Measurements from ENCODE around the gene EVC.

The EVC gene

GRCh38 chr4:5709207-5709575 is 1.8 kb upstream of the EVC start:
- no peak for TF ChIP-seq SIN3A (IDR thresholded peaks at IDR 0.05; ENCODE audit: borderline replicate concordance, insufficient read depth, low read length)
- no peak for TF ChIP-seq REST (IDR thresholded peaks at IDR 0.05; ENCODE audit: insufficient read depth in 1 of 2, low read depth in 2 of 2, low read length in 2 of 2)
- TF ChIP-seq TAF1 (IDR thresholded peaks at IDR 0.05; ENCODE audit: borderline replicate concordance, insufficient read depth, low read length), result no peak
- TF ChIP-seq FOXP2 (optimal IDR thresholded peaks at IDR 0.05; ENCODE audit: borderline replicate concordance, extremely low read depth, extremely low read length, insufficient read depth), result no peak
- TF ChIP-seq POLR2AphosphoS5 (IDR thresholded peaks at IDR 0.05; ENCODE audit: low read depth, low read length), result no peak

GRCh38 chr4:5710065-5710960 is 688 bp upstream of the EVC start:
- TF ChIP-seq REST (IDR thresholded peaks at IDR 0.05; ENCODE audit: insufficient read depth in 1 of 2, low read depth in 2 of 2, low read length in 2 of 2) (no peak), SIN3A (IDR thresholded peaks at IDR 0.05; ENCODE audit: borderline replicate concordance, insufficient read depth, low read length) (no peak), FOXP2 (optimal IDR thresholded peaks at IDR 0.05; ENCODE audit: borderline replicate concordance, extremely low read depth, extremely low read length, insufficient read depth) (no peak), TAF1 (IDR thresholded peaks at IDR 0.05; ENCODE audit: borderline replicate concordance, insufficient read depth, low read length) (no peak), POLR2AphosphoS5 (IDR thresholded peaks at IDR 0.05; ENCODE audit: low read depth, low read length) (no peak)

DNA sequence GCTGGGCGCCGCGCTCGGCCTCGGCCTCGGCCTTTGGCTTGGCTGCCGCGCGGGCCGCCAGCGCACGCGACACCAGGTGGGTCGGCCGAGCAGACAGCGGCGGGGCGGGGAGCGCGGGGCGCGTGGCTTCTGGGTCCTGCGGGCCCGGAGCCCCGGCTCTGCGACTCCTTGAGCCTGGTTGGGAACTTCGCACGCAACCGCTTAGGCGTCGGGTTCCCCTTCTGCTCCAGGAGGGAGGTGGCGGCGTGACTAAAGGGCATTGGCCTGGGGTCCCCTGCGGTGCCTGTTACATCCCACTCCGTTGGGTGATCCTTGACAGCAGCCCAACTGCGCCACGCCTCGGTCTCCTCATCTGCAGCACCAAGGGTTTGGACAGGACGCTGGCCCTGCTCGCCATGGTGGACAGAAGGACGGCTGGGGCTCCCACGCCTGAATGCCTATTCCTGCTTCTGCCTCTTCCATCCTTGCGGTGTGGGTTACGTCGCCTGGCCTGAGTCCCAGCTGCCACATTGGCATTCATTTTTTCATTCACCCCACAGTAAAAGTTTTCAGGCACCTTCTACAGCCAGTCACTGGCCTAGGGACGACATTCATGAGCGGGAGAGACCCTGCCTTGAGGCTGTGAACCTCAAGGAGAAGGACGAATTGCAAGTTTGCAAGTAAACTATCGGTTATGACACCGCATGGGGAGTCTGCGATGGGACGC is 631 bp downstream of the EVC start:
- TF ChIP-seq REST (IDR thresholded peaks at IDR 0.05; ENCODE audit: insufficient read depth in 1 of 2, low read depth in 2 of 2, low read length in 2 of 2), result no peak
- no peak for TF ChIP-seq SIN3A (IDR thresholded peaks at IDR 0.05; ENCODE audit: borderline replicate concordance, insufficient read depth, low read length)
- peak; percentile 20 for TF ChIP-seq FOXP2 (optimal IDR thresholded peaks at IDR 0.05; ENCODE audit: borderline replicate concordance, extremely low read depth, extremely low read length, insufficient read depth)

DNA sequence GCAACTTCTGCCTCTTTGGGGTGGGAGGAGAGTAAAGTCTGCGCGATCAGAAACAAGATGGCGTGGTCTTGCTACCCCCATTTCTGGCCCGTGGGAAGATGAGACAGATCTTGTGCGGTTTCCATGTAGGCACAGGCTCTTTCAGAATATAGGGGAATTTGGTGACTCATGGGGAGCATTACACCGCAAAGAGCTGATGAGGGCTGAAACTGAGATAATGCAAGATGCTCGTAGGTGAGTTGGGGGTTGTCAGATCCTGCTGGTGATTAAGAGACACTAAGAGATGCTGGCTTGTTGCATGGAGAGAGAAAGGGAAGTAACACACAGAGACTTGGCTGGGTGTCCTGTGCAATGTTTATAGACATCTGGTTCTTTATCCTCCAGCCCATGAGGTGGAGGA is 1.5 kb downstream of the EVC start:
- TF ChIP-seq TAF1 (IDR thresholded peaks at IDR 0.05; ENCODE audit: borderline replicate concordance, insufficient read depth, low read length), result no peak
- no peak for TF ChIP-seq REST (IDR thresholded peaks at IDR 0.05; ENCODE audit: insufficient read depth in 1 of 2, low read depth in 2 of 2, low read length in 2 of 2)
- no peak for TF ChIP-seq SIN3A (IDR thresholded peaks at IDR 0.05; ENCODE audit: borderline replicate concordance, insufficient read depth, low read length)
- TF ChIP-seq FOXP2 (optimal IDR thresholded peaks at IDR 0.05; ENCODE audit: borderline replicate concordance, extremely low read depth, extremely low read length, insufficient read depth), result no peak
- no peak for TF ChIP-seq POLR2AphosphoS5 (IDR thresholded peaks at IDR 0.05; ENCODE audit: low read depth, low read length)
